SK-N-MC (cell line): ENCODE measurements around the gene CACNA1B.

Experiments used
- EZH2 ChIP-seq: fragments of 200-600 bp; sonication (generic); IDR thresholded peaks from one replicate; pipeline ENCODE4 v1.6.1; 2017; ENCODE audit warnings: antibody characterized with exemption
- FOXP2 ChIP-seq: optimal IDR thresholded peaks from 2 replicates; pipeline ENCODE3; 2011; ENCODE audit warnings: mild to moderate bottlenecking, moderate library complexity; ENCODE audit not compliant: insufficient read depth; ENCODE audit errors: extremely low read length, control extremely low read depth
- POLR2AphosphoS5 ChIP-seq: IDR thresholded peaks from 2 replicates; pipeline ENCODE4 v1.6.1; 2012; ENCODE audit warnings: mild to moderate bottlenecking, low read depth, low read length, borderline replicate concordance

DNA sequence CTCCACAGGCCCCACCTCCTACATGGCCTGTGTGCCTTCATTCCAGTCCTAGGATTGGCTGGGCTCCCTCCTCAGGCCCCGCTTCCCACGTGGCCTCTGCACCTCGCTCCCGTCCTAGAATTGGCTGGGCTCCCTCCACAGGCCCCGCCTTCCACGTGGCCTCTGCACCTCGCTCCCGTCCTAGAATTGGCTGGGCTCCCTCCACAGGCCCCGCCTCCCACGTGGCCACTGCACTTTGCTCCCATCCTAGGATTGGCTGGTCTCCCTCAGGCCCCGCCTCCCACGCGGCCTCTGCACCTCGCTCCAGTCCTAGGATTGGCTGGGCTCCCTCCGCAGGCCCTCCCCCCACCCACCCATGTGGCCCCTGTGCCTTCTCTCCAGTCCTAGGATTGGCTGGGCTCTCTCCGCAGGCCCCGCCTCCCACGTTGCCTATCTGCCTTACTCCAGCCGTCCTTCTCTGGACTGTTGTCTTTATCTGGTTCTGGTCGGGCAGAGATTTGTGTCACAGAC is 45.3 kb upstream of the CACNA1B start:
- no peak for TF ChIP-seq POLR2AphosphoS5
- no peak for TF ChIP-seq EZH2
- no peak for TF ChIP-seq FOXP2
